Mesothelial cell of epicardium (in vitro differentiated cells): ENCODE data around the gene ADAMTSL2. TPM values are rescaled to one million over a fixed set of nuclear protein-coding genes. Genes with fewer than 3 reads are reported as not detected.

ENCODE experiments used
- DNase-seq, 2 experiments: peaks; one replicate each; pipeline ENCODE4 v3.0.0; 2021; ENCODE audit warnings: low spot score in 2 of 2; ENCODE audit not compliant: unreplicated experiment in 2 of 2
- H3K27ac Mint-ChIP-seq: 2 replicates; pipeline ENCODE4 v1.8.0; 2021; ENCODE audit warnings: mixed read lengths
- H3K27me3 Mint-ChIP-seq: 2 replicates; pipeline ENCODE4 v1.8.0; 2021; ENCODE audit warnings: low read depth, mixed read lengths
- H3K36me3 Mint-ChIP-seq: 2 replicates; pipeline ENCODE4 v1.8.0; 2021; ENCODE audit warnings: mixed read lengths
- H3K4me1 Mint-ChIP-seq: 2 replicates; pipeline ENCODE4 v1.8.0; 2021; ENCODE audit warnings: mixed read lengths
- H3K4me3 Mint-ChIP-seq: 2 replicates; pipeline ENCODE4 v1.8.0; 2021; ENCODE audit warnings: mild to moderate bottlenecking, moderate library complexity, mixed read lengths
- H3K9me3 Mint-ChIP-seq: 2 replicates; pipeline ENCODE4 v1.8.0; 2021; ENCODE audit warnings: mixed read lengths
- total RNA-seq: library from RNA; stranded (reverse); gene quantifications from 3 replicates; pipeline ENCODE4 v1.2.1, GENCODE V29; 2021
- TF ChIP-seq, protein P1 (sequence below): fragments of 200-600 bp; sonication (generic); IDR thresholded peaks from one replicate; pipeline ENCODE4 v1.5.0; 2021; ENCODE audit warnings: antibody characterized with exemption; ENCODE audit not compliant: unreplicated experiment

The ADAMTSL2 gene
- total RNA-seq, 1 donor from 2014 or later, result 6.5 TPM

DNA sequence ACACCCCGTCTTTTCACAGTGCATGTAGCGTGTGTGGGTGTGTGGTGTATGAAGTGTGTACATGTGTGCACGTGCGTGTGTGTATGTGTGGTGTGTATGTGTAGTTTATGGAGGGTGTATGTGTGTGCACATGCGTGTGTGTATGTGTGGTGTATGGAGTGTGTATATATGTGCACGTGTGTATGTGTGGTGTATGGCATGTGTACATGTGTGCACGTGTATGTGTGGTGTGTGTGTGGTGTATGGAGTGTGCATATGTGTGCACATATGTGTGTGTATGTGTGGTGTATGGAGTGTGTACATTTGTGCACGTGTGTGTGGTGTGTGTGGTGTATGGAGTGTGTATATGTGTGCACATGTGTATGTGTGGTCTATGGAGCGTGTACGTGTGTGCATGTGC lies 22.9 kb upstream of the ADAMTSL2 start:
- TF ChIP-seq, protein P1, sequence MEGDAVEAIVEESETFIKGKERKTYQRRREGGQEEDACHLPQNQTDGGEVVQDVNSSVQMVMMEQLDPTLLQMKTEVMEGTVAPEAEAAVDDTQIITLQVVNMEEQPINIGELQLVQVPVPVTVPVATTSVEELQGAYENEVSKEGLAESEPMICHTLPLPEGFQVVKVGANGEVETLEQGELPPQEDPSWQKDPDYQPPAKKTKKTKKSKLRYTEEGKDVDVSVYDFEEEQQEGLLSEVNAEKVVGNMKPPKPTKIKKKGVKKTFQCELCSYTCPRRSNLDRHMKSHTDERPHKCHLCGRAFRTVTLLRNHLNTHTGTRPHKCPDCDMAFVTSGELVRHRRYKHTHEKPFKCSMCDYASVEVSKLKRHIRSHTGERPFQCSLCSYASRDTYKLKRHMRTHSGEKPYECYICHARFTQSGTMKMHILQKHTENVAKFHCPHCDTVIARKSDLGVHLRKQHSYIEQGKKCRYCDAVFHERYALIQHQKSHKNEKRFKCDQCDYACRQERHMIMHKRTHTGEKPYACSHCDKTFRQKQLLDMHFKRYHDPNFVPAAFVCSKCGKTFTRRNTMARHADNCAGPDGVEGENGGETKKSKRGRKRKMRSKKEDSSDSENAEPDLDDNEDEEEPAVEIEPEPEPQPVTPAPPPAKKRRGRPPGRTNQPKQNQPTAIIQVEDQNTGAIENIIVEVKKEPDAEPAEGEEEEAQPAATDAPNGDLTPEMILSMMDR, result no peak
- DNase-seq, result no peak
- peaks cover 37% of the 10 kb centered on the region for H3K4me1 Mint-ChIP-seq

DNA sequence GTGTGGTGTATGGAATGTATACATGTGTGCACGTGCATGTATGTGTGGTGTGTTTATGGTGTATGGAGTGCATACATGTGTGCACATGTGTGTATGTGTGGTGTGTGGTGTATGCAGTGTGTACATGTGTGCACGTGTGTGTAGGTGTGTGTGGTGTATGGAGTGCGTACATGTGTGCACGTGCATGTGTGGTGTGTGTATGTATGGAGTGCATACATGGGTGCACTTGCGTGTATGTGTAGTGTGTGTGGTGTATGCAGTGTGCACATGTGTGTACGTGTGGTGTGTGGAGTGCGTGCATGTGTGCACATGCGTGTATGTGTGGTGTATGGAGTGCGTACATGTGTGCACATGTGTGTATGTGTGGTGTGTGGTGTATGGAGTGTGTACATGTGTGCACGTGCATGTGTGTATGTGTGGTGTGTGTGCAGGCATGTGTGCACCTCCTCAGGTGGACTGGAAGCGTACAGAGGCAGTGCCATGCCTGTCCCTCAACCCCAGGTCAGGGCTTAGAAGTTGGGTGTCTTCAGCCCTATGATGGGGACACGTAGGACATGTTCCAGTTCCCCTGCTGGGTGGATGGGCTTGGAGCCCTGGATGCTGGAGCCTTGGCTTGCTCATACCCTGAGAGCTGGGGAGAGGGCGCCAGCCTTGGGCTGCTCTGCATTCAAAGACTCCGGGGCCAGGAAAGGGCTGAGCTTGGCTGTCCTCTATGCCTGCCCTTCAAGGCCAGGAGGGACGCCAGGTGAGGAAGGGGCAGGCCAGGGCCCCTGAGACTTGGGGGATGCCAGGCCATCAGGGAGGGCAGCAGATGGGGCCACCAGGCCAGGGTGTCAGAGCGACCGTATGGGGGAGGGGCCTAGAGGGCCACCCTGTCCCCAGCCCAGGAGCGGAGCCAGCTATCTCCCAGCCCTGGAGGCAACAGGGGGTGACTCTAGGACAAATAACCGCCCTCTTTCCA lies 22.0 kb upstream of the ADAMTSL2 start:
- TF ChIP-seq, protein P1, result no peak
- no peak for DNase-seq
- Mint-ChIP-seq H3K27me3 (no peaks in the 10 kb centered on the region), H3K27ac (no peak overlapping the region), H3K4me1 (peaks cover 31% of the 10 kb centered on the region), H3K4me3 (no peak overlapping the region), H3K9me3 (no peaks in the 10 kb centered on the region), H3K36me3 (no peaks in the 10 kb centered on the region)

More for the DNA sequence above, 22.9 kb upstream of the ADAMTSL2 start:
- Mint-ChIP-seq H3K9me3 (no peaks in the 10 kb centered on the region), H3K4me3 (no peak overlapping the region), H3K27me3 (no peaks in the 10 kb centered on the region), H3K27ac (no peak overlapping the region), H3K36me3 (no peaks in the 10 kb centered on the region)

DNA sequence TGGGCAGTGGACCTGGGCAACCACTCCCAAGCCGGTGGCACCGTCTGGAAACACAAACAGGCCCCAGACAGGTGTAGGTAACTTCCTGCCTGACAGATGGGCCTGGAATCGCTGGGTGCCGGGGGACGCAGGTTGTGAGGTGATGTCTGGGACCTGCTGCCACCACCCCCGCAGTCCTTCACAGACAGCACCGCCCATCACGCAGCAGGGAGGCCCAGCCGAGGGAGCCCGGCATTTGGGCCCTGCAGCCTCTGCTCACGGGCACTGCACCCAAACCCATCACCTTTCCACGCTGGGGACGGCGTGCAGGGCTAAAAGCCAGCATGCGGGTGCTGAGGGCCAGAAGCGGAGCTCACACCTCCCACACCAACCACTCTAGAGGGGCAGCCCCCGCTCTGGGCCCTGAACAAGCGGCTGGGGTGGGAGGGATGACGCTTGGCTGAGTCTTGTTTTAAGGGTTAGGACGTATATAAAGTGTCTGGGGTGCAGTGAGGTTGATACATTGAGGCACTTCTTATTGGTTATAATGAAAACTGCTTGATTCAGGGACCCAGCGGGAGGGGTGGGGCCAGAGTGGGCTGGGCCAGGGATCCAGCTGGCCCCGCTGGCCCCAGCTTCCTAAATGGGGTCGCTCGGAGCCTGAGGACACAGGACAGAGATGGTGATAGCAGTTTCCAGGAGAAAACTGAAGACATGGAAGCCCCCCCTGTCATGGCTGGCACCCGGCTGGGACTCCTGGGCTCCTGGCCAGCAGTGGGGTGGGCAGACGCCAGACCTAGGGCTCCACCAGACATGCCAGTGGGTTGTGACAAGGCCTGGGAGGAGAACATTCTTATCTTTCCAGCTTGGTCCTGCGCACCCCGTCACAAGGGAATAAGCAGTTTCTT lies 21.0 kb upstream of the ADAMTSL2 start:
- TF ChIP-seq, protein P1, result no peak
- Mint-ChIP-seq H3K27me3 (no peaks in the 10 kb centered on the region), H3K36me3 (no peaks in the 10 kb centered on the region), H3K9me3 (no peaks in the 10 kb centered on the region), H3K27ac (peak overlapping the region; percentile 55), H3K4me1 (peaks cover 30% of the 10 kb centered on the region), H3K4me3 (no peak overlapping the region)
- no peak for DNase-seq

DNA sequence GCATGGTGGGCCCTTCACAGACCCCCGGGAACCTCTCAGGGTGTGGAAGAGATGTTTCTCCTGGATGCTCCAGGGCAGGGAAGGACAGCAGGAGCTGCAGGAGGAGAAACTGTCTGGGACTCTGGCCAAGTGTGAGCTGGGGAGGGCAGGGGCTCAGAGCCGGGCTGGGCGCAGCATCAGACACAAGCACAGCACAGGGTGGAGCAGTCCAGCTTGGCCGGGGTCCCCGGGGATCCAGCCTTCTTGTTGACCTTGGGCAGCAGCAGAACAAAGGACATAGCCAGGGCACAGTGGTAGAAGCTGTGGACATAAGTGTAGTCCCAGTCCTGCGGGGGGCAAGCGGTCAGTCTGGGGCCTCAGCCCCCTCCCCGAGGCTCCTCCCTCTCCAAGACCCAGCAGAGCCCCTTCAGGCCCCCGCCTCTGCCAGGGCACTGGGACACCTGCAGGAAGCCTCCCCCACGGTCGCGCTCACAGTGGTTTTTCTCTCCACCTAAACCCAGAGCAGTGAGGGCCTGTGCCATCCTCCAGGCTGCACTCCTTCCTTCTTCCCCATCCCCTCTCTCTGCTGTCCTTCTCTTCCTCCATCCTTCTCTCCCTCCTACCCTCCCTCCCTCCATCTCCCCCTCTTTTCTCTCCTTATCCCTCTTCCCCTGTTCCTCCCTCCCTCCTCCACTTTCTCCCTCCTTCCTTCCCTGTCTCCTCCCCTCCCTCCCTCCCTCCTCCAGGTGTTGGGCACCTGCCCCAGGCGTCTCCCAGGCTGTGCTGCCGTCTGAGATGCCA lies 19.9 kb upstream of the ADAMTSL2 start:
- peaks cover 23% of the 10 kb centered on the region for H3K4me1 Mint-ChIP-seq
- H3K4me3 Mint-ChIP-seq, result no peak overlapping the region
- no peak for DNase-seq
- TF ChIP-seq, protein P1, result no peak
- H3K36me3 Mint-ChIP-seq, result no peaks in the 10 kb centered on the region
- no peaks in the 10 kb centered on the region for H3K27me3 Mint-ChIP-seq
- no peak overlapping the region for H3K27ac Mint-ChIP-seq
- no peaks in the 10 kb centered on the region for H3K9me3 Mint-ChIP-seq

DNA sequence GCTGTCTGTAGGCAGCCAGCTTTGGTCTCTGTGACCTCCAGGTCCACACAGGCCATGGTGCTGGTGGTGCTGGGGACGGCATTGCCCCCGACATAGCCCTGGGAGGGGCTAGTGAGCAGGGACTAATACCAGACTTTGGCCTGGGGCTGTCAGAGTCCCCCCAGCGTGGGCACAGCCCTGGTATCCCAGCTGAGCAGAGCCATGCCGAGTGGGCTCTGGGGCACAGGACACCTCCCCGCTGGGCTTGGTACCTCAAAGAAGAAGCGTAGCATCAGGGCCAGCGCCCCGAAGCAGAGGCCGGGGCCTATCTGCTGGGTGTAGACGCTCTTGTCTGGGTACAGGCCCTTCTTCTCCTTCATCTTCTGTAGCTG lies 19.3 kb upstream of the ADAMTSL2 start:
- no peak overlapping the region for H3K27ac Mint-ChIP-seq
- no peaks in the 10 kb centered on the region for H3K9me3 Mint-ChIP-seq
- no peaks in the 10 kb centered on the region for H3K27me3 Mint-ChIP-seq
- H3K36me3 Mint-ChIP-seq, result no peaks in the 10 kb centered on the region
- peaks cover 25% of the 10 kb centered on the region for H3K4me1 Mint-ChIP-seq
- H3K4me3 Mint-ChIP-seq, result no peak overlapping the region
- TF ChIP-seq, protein P1, result no peak
- DNase-seq, result no peak
